SK-N-DZ (cell line): ENCODE measurements around the gene LINC00237.

ENCODE experiments used
- DNase-seq: peaks from one replicate; pipeline ENCODE4 v3.0.0-alpha.2; 2015; ENCODE audit warnings: low spot score
- small RNA-seq, 2 experiments: library from RNA; depleted of rRNA; stranded (forward); fragments of <200 nt; gene quantifications; one replicate each; pipeline ENCODE3, GENCODE V24; 2014

The LINC00237 gene

DNA sequence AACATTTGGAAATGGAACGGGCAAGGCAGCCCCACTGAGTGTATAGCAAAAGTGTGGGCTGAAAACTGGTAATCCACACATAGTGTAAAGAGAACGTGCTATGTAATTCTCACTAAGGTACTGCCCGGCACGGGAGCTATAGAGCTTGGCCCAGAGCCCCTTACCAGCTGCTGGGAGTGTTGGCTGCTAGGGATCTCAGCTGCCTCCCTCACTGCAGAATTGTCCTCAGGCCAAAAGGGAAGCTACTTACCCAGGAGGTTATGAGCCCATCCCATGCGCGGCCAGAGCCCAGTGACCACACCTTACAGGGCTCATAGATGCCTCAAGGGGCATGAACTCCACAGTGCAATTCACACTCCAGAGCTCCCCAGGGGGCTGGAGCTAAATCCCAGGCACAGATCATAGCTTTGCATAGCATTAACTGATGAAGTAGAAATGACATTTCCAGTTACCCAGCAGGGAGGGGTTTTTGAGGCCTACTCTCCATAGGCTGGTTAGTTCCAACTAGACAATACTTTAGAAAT lies 56.8 kb downstream of the LINC00237 start:
- no peak for DNase-seq

- peak; percentile 15 for DNase-seq
These were observed 57.3 kb downstream of the LINC00237 start for GRCh38 chr20:21048841-21049273.

DNA sequence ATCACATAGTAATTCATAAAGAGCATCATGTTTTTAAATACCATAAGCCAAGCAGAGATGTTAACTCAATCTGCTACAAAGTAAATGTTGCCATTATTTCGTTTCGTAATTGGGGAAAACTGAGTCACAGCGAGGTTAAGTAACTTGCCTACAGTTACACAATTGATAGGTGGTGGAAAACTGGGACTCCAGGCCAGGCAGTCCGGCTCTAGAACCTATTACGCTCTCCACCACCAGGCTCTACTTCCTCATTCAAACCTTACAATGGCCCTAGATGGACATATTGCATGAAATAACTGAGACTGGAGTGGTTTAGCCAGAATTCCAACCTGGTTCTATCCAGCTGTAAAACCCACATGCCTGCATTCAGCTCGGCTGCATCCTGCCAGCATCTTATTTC lies 58.2 kb downstream of the LINC00237 start:
- DNase-seq: no peak

- peak; percentile 27 for DNase-seq
These were observed 59.6 kb downstream of the LINC00237 start for GRCh38 chr20:21046413-21047070.

Small RNA genes within 50 kb of the gene (small RNA-seq; reads per million reads assigned to genes)
- gene RNA5SP477: 0 to 0.09 reads per million in 2 experiments
